Transverse colon (tissue), 4 donors: Measurements from ENCODE around the gene PTPRO. TPM values are rescaled to one million over a fixed set of nuclear protein-coding genes. Genes with fewer than 3 reads are reported as not detected.

ENCODE experiments used
- DNase-seq: peaks from one replicate; pipeline ENCODE4 v3.0.0-alpha.2; 2019
- H3K27ac ChIP-seq, 4 donors: fragments of 200-600 bp; sonication (generic); 2 replicates each; pipeline ENCODE4 v1.5.1; 2016 to 2018; ENCODE audit warnings: inconsistent platforms in 4 of 4
- H3K27me3 ChIP-seq: fragments of 200-600 bp; sonication (generic); 2 replicates; pipeline ENCODE4 v1.5.1; 2017; ENCODE audit warnings: inconsistent platforms
- H3K36me3 ChIP-seq, 4 donors: fragments of 200-600 bp; sonication (generic); 2 replicates each; pipeline ENCODE4 v1.5.1; 2017 to 2019; ENCODE audit warnings: inconsistent platforms in 4 of 4
- H3K4me1 ChIP-seq, 4 donors: fragments of 200-600 bp; sonication (generic); 2 replicates each; pipeline ENCODE4 v1.5.1; 2017 to 2020; ENCODE audit warnings: inconsistent platforms in 4 of 4
- H3K4me3 ChIP-seq, 4 donors: fragments of 200-600 bp; sonication (generic); 1 replicate in 1 of 4; 2 replicates in 3 of 4; pipeline versions ENCODE4 v1.5.1 to v1.6.1; 2017 to 2019; ENCODE audit warnings: inconsistent platforms in 4 of 4
- H3K9me3 ChIP-seq, 2 donors: fragments of 200-600 bp; sonication (generic); 2 replicates each; pipeline ENCODE4 v1.5.1; 2017 to 2019; ENCODE audit warnings: inconsistent platforms in 2 of 2
- CTCF ChIP-seq, 5 experiments: fragments of 200-600 bp in 3 of 5; fragments of 450-650 bp in 2 of 5; sonication (generic) in 3 of 5; IDR thresholded peaks; 1 replicate in 2 of 5; 2 replicates in 3 of 5; pipeline ENCODE4 v1.5.1; 2016 to 2017; ENCODE audit warnings: antibody characterized with exemption in 5 of 5, inconsistent platforms in 3 of 5, mild to moderate bottlenecking in 2 of 5, moderate library complexity in 1 of 5
- EP300 ChIP-seq: sonication (generic); formaldehyde crosslinking; IDR thresholded peaks from one replicate; pipeline ENCODE4 v1.6.1; 2017; ENCODE audit warnings: antibody characterized with exemption, low read depth
- POLR2A ChIP-seq: fragments of 450-650 bp; IDR thresholded peaks from one replicate; pipeline ENCODE4 v1.6.1; 2016; ENCODE audit warnings: antibody characterized with exemption, mild to moderate bottlenecking, moderate library complexity
- POLR2AphosphoS5 ChIP-seq, 3 donors: sonication (generic); formaldehyde crosslinking; IDR thresholded peaks; one replicate each; pipeline ENCODE4 v1.6.1; 2016; ENCODE audit warnings: antibody characterized with exemption in 3 of 3
- WGBS, 2 donors: methylation state at CpG; one replicate each; pipeline ENCODE4 v1.1.5; 2018; ENCODE audit warnings: low coverage in 1 of 2; 5-methylcytosine and 5-hydroxymethylcytosine counted together
- in situ Hi-C, 4 donors: fragments of 200-750 bp; cut with MboI; loops; one replicate each; pipeline versions ENCODE4 v1.15.0 to v1.15.1; 2017; ENCODE audit warnings: low sequenced_read_pairs in 3 of 4, low pct_ligation_motif_present in 1 of 4, low pct_unique_long_range_greater_than_20kb in 1 of 4
- intact Hi-C: fragments of 100-400 bp; cut with DNase I; formaldehyde crosslinking; loops from one replicate; pipeline ENCODE4 v1.15.1; 2023; ENCODE audit warnings: low total_unique reads
- total RNA-seq, 4 donors: library from RNA; depleted of rRNA; stranded (reverse); fragments of >200 nt; gene quantifications; one replicate each; pipeline ENCODE4 v1.1.0, GENCODE V29; 2016

PTPRO gene
- total RNA-seq, 4 donors from 2014 or later: 0.75 to 7.9 (median 5.5) TPM

DNA sequence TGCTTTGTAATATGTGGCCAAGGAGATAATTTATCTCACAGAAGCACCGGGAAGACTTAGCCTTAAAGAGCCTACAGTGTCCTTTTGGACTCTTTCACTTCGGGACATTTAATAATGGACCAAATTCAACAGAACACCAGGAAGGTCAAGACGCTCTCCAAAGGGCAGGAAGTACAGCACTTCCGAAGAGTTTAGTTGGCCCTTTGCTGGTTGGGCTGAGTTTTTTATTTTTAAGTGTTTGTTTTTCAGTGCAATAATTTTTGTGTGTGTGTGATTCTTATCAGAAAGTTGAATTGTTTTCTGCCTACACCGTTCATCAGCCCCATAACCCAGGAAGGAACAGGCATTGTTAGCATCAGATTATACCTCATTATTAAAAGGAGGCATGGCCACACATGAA is 273.9 kb downstream of the PTPRO start:
- Histone ChIP-seq H3K36me3 (no peaks in the 10 kb centered on the region), H3K27me3 (no peaks in the 10 kb centered on the region), H3K4me3 (no peak overlapping the region), H3K27ac (no peak overlapping the region), H3K9me3 (no peaks in the 10 kb centered on the region), H3K4me1 (peaks cover 0 to 14% (median 5%) of the 10 kb centered on the region in 4 donors)
- 10 to 51% methylated on average over 2 to 5 of the region's 5 CpGs for WGBS, 2 donors
- intact Hi-C loops (no loop called here), in situ Hi-C loops (loop anchor here in 2 of 4 donors (5.0 kb wide), 1 partner anchor 261 kb away; no protein-coding TSS in a partner anchor)
- TF ChIP-seq POLR2A: no peak
- TF ChIP-seq CTCF (IDR thresholded peaks at IDR 0.05): no peak
- TF ChIP-seq POLR2AphosphoS5 (IDR thresholded peaks at IDR 0.05): no peak
- no peak for TF ChIP-seq EP300
- no peak for DNase-seq

- in situ Hi-C loops (loop anchor here in 2 of 4 donors (5.0 kb wide), 1 partner anchor 260 kb away; no protein-coding TSS in a partner anchor), intact Hi-C loops (no loop called here)
- TF ChIP-seq CTCF (IDR thresholded peaks at IDR 0.05) (no peak), POLR2AphosphoS5 (IDR thresholded peaks at IDR 0.05) (no peak), EP300 (no peak), POLR2A (no peak)
- Histone ChIP-seq H3K9me3 (no peaks in the 10 kb centered on the region), H3K27me3 (no peaks in the 10 kb centered on the region), H3K27ac (no peak overlapping the region), H3K4me3 (no peak overlapping the region), H3K4me1 (peaks cover 0 to 14% (median 5%) of the 10 kb centered on the region in 4 donors), H3K36me3 (no peaks in the 10 kb centered on the region)
- no peak for DNase-seq
- WGBS, 2 donors: 61 to 62% methylated on average over 4 to 5 of the region's 5 CpGs
Measured at GRCh38 chr12:15597125-15597830, 275.0 kb downstream of the PTPRO start.

DNA sequence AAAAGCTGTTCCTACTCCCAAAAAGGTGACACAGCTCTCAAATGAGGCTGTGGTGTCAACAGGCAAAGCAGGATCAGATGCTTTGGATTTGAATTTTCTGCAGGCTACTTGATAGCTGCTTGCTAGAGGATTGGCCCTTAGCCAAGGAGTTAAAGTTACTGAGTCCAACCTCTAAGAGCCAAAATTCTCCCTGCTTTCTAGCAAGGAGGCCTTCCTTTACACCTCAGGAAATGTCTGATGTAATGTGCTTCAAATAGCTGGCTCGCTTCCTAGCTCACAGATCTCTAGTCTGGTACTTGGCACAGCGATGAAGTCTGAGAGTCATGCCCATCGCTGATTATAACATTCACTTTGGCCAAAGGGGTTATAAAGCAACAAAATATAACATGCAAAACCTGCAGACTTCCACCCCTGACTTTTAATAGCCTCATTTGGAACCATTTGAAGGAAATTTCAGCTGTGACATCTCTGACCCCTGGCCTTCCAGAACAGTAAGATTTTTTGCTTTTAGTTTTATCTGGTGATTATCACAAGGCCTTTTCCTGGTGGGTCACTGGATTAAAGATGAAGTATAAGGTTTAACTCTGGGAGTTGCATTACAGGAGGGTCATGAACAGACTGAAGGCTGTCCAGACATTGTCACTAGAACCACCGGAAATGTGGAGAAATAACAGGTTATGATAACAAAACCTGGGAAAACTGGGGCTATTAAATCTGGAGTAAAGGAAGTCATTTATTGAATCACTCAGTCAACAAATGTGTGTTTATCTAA is 277.1 kb downstream of the PTPRO start:
- intact Hi-C loops: no loop called here
- no peak for TF ChIP-seq POLR2A
- no peak for TF ChIP-seq EP300
- no peak for TF ChIP-seq CTCF (IDR thresholded peaks at IDR 0.05)
- TF ChIP-seq POLR2AphosphoS5 (IDR thresholded peaks at IDR 0.05): no peak

DNA sequence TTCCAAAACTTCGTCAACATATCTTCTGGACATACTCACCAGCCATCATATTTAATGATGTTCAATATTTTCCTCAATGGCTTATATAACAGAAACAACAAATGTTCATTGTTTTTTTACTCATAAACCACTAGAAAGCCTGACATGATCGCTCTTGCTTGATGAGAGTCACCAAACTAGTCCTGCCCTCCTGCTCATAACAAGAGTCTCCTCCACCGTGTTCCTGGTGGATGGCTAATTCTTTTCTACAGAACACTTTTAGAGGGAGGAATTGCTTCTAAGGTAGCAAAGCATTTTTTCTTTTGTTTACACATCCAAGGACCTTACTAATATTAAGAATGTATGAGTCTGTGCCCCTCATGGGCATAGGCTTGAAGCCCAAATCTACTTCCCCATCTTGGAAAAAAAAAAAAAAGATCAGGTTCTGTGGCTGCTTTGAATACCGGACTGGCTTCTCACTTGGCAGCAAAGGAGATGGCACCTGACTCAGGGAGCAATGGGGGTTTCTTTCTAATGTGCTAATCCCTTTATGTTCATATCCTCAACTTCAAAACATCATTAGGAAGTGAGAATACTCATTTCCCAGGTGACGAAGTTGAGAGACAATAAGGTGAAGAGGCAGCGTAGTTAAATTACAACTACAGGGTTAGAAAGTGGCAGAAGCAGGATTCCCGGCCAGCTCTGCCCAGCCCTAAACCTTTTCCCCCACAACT is 278.1 kb downstream of the PTPRO start:
- H3K9me3 ChIP-seq: no peaks in the 10 kb centered on the region
- DNase-seq: no peak
- TF ChIP-seq EP300 (no peak), POLR2AphosphoS5 (IDR thresholded peaks at IDR 0.05) (no peak), POLR2A (no peak)
- peaks cover 0 to 14% (median 5%) of the 10 kb centered on the region in 4 donors for H3K4me1 ChIP-seq
- in situ Hi-C loops: no loop called here
- no peaks in the 10 kb centered on the region for H3K27me3 ChIP-seq
- H3K27ac ChIP-seq: no peak overlapping the region
- intact Hi-C loops: no loop called here
- 50 to 66% methylated on average over 7 of the region's 7 CpGs for WGBS, 2 donors
- no peaks in the 10 kb centered on the region for H3K36me3 ChIP-seq
- no peak overlapping the region for H3K4me3 ChIP-seq

More for the DNA sequence above, 277.1 kb downstream of the PTPRO start:
- H3K27ac ChIP-seq: peak overlapping the region in 1 of 4 donors; percentile 5
- no peaks in the 10 kb centered on the region for H3K36me3 ChIP-seq
- H3K4me1 ChIP-seq: peaks cover 0 to 14% (median 5%) of the 10 kb centered on the region in 4 donors
- no peak overlapping the region for H3K4me3 ChIP-seq
- no peak for DNase-seq
- in situ Hi-C loops: loop anchor here in 2 of 4 donors (5.0 kb wide), 1 partner anchor 258 kb away; no protein-coding TSS in a partner anchor
- no peaks in the 10 kb centered on the region for H3K27me3 ChIP-seq
- 50 to 52% methylated on average over 1 to 4 of the region's 4 CpGs for WGBS, 2 donors
- no peaks in the 10 kb centered on the region for H3K9me3 ChIP-seq
